Measurements from ENCODE around the gene ZPBP2. TPM values are rescaled to one million over a fixed set of nuclear protein-coding genes. Genes with fewer than 3 reads are reported as not detected.
"Not testable (repeated sequence)": the region's sequence is repeated elsewhere in the genome, so short reads cannot be mapped to it uniquely, and the experiment has no call there.

Gene ZPBP2
- total RNA-seq, 1 donor from 2014 or later = not detected

- no peak overlapping the region for H3K4me3 ChIP-seq (ENCODE audit: low read depth, low read length)
- no peak for TF ChIP-seq CTCF (conservative IDR thresholded peaks at IDR 0.05; ENCODE audit: low read depth, low read length)
- no peak for DNase-seq (ENCODE audit: low read depth)
Observed at GRCh38 chr17:39854909-39855308, 13.1 kb upstream of the ZPBP2 start.

- not testable (repeated sequence) for H3K4me3 ChIP-seq (ENCODE audit: low read depth, low read length); DNase-seq (ENCODE audit: low read depth)
Observed at GRCh38 chr17:39855911-39856649, 11.9 kb upstream of the ZPBP2 start.

GRCh38 chr17:39861235-39861634, 6.8 kb upstream of the ZPBP2 start:
- DNase-seq (ENCODE audit: low read depth) = no peak
- H3K4me3 ChIP-seq (ENCODE audit: low read depth, low read length) = no peak overlapping the region
- TF ChIP-seq CTCF (conservative IDR thresholded peaks at IDR 0.05; ENCODE audit: low read depth, low read length) = no peak

- H3K4me3 ChIP-seq (ENCODE audit: low read depth, low read length) = no peak overlapping the region
- no peak for TF ChIP-seq CTCF (conservative IDR thresholded peaks at IDR 0.05; ENCODE audit: low read depth, low read length)
- DNase-seq (ENCODE audit: low read depth) = no peak
Observed at GRCh38 chr17:39863244-39863917, 4.6 kb upstream of the ZPBP2 start.

GRCh38 chr17:39863918-39864746, 3.9 kb upstream of the ZPBP2 start, which contains the start of gene IKZF3:
Gene IKZF3, minus strand, starts transcription at chr17:39864312. Its CDS starts 186 bp downstream, at chr17:39864126.
- no peak within 1 kb of the TSS for H3K4me3 ChIP-seq (ENCODE audit: low read depth, low read length)
- TF ChIP-seq CTCF (conservative IDR thresholded peaks at IDR 0.05; ENCODE audit: low read depth, low read length) = peak; percentile 41
- DNase-seq (ENCODE audit: low read depth) = no peak

- DNase-seq (ENCODE audit: low read depth) = no peak
- TF ChIP-seq CTCF (conservative IDR thresholded peaks at IDR 0.05; ENCODE audit: low read depth, low read length) = no peak
- H3K4me3 ChIP-seq (ENCODE audit: low read depth, low read length) = no peak overlapping the region
Observed at GRCh38 chr17:39866013-39866730, 1.8 kb upstream of the ZPBP2 start.
